ENCODE results near the gene CYTH2. TPM values are rescaled to one million over a fixed set of nuclear protein-coding genes. Genes with fewer than 3 reads are reported as not detected.

The CYTH2 gene
- total and polyA plus RNA-seq, 9 of the 15 experiments (the other 6 are each of a cell fraction or from before 2014, with no cell fraction given) = 1.8 to 45.2 (median 23.8) TPM

DNA sequence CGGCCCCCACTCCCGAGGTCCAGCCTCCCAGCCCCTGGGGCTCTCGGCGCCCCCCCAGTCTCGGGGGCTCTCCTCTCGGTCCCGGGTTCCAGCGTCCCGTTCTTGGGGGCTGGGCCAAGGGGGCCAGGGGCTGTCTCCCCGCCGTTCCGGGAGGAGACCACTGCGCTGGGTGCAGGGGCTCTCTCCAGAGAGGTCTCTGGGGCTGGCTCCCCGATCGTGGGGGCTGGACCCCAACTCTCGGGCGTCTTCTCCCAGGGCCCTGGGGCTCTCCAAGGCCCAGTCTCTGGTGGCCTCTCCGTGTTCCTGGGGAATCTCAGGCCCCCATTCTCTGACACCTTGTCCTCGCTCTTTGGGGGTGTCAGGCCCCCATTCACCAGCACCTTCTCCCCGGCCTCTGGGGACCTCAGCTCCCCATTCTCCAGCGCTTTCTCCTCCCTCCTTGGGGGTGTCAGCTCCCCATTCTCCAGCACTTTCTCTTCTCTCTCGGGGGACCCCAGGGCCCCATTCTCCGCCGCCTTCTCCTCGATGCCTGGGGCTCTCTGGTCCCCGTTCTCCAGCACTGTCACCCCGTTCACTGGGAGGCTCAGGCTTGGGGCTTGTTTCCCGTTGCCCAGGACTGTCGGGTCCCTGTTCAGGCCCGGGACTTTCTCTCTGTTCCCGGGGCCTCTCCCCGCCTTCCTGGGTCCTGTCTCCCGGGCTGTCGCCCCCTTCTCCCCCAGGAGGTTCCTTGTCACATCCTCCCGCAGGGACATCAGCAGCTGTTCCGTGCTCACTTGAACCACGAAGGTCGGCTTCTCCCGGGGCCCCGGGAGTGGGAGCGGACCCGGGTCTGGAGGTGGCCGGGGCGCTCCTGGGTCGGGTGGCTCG, 28.8 kb downstream of the CYTH2 start:
- H3K27me3 ChIP-seq (ENCODE audit: control insufficient read depth in 2 of 2, insufficient read depth in 2 of 2, low read length in 2 of 2) = no peaks in the 10 kb centered on the region
- no peak overlapping the region for H3K4me2 ChIP-seq (ENCODE audit: insufficient read depth, low read length)
- H3K9ac ChIP-seq (ENCODE audit: insufficient read depth in 1 of 2, low read depth in 2 of 2, low read length in 2 of 2) = no peak overlapping the region
- peaks cover 3% of the 10 kb centered on the region; the same call in 1 of the 3 replicates for H3K36me3 ChIP-seq (ENCODE audit: control insufficient read depth, insufficient read depth, low read length)
- H3K27ac ChIP-seq (ENCODE audit: extremely low read depth, low read depth, low read length) = no peak overlapping the region
- H3K79me2 ChIP-seq (ENCODE audit: control insufficient read depth, insufficient read depth, low read length) = peaks cover 14% of the 10 kb centered on the region; the same call in 2 of the 3 replicates
- in situ Hi-C loops (cut with MboI) = no loop called here
- H2AFZ ChIP-seq (ENCODE audit: low read depth, low read length) = no peak overlapping the region
- TF ChIP-seq ZNF124 (CRISPR knock-in tag; IDR thresholded peaks at IDR 0.05) = no peak
- TF ChIP-seq RBFOX2 (IDR thresholded peaks at IDR 0.05; ENCODE audit: low read depth, low read length) = peak; percentile 54; the same call in 1 of the 2 replicates
- TF ChIP-seq POLR2G (IDR thresholded peaks at IDR 0.05; ENCODE audit: low read depth, low read length) = peak; percentile 46; the same call in 1 of the 2 replicates
- TF ChIP-seq OTX1 (CRISPR knock-in tag; IDR thresholded peaks at IDR 0.05) = no peak
- TF ChIP-seq SRSF9 (IDR thresholded peaks at IDR 0.05; ENCODE audit: borderline replicate concordance, low read depth, low read length) = no peak
- no peak for TF ChIP-seq ZC3H8 (IDR thresholded peaks at IDR 0.05)
- POLR2A ChIA-PET = interaction anchor here (0.6 kb wide), 1 partner anchor 123 kb away, joined by 4 read pairs; no protein-coding TSS in a partner anchor
- H3K4me3 ChIP-seq = no peak overlapping the region
- no TSS peak for BruUV-seq (replicated peaks)
- H4K20me1 ChIP-seq (replicated peaks; ENCODE audit: control insufficient read depth, insufficient read depth, low read length) = no peaks in the 10 kb centered on the region
- intact Hi-C loops (cut with micrococcal nuclease) = loop anchor here (10.0 kb wide), 1 partner anchor 103 kb away; the partner anchor contains the start of genes GRIN2D and KDELR1
- H3K4me1 ChIP-seq (replicated peaks in 1 of 2; ENCODE audit: control insufficient read depth in 2 of 2, insufficient read depth in 2 of 2, low read length in 2 of 2) = peaks cover 17 to 61% of the 10 kb centered on the region in 2 experiments; a peak in 4 of 5 replicates
- FAIRE-seq (no peak), DNase-seq (ENCODE audit: extremely low read depth in 1 of 4, low spot score in 3 of 4) (no peak), ATAC-seq (no peak)
- no peaks in the 10 kb centered on the region for H3K9me3 ChIP-seq (replicated peaks; ENCODE audit: control insufficient read depth, insufficient read depth, low read depth, low read length)
- 87% methylated on average over 17 of the region's 46 CpGs for WGBS (ENCODE audit: insufficient coverage, low coverage, missing lambda C conversion rate)
- H3K9me1 ChIP-seq (ENCODE audit: control insufficient read depth, insufficient read depth, low read length) = peaks cover 3% of the 10 kb centered on the region
- CTCF ChIA-PET (ENCODE audit: low intra/inter-chr PET ratio) = interaction anchor here (0.6 kb wide), 1 partner anchor 90 kb away, joined by 4 read pairs; no protein-coding TSS in a partner anchor

Data from K562 (cell line).